GM18868 (cell line): Measurements from ENCODE around the gene E4F1.

Experiments
- ATAC-seq: cut with Tn5 transposase; IDR thresholded peaks from one replicate; pipeline ENCODE4 v1.9.1; 2021; ENCODE audit warnings: mild to moderate bottlenecking, moderate library complexity; ENCODE audit not compliant: unreplicated experiment

E4F1 gene

GRCh38 chr16:2270588-2271470 is 47.4 kb downstream of the E4F1 start:
- ATAC-seq: no peak

- no peak for ATAC-seq
Observed at GRCh38 chr16:2271848-2272461, 48.6 kb downstream of the E4F1 start.

GRCh38 chr16:2273484-2273883 is 50.1 kb downstream of the E4F1 start:
- no peak for ATAC-seq

- ATAC-seq: no peak
Observed at GRCh38 chr16:2273931-2274330, 50.5 kb downstream of the E4F1 start.

- ATAC-seq: no peak
Observed at GRCh38 chr16:2275476-2276367, 52.3 kb downstream of the E4F1 start.

- ATAC-seq: no peak
Observed at GRCh38 chr16:2276368-2277195, 53.2 kb downstream of the E4F1 start.

GRCh38 chr16:2277466-2278271 is 54.3 kb downstream of the E4F1 start:
- no peak for ATAC-seq

- ATAC-seq: no peak
Observed at GRCh38 chr16:2278272-2278608, 54.8 kb downstream of the E4F1 start.

- no peak for ATAC-seq
Observed at GRCh38 chr16:2278956-2279800, 55.8 kb downstream of the E4F1 start.

GRCh38 chr16:2280461-2280860 is 57.1 kb downstream of the E4F1 start:
- ATAC-seq: no peak

- ATAC-seq: no peak
Observed at GRCh38 chr16:2280981-2281542, 57.7 kb downstream of the E4F1 start.

GRCh38 chr16:2282262-2282661 is 58.9 kb downstream of the E4F1 start:
- no peak for ATAC-seq

GRCh38 chr16:2282866-2283555 is 59.6 kb downstream of the E4F1 start:
- ATAC-seq: no peak

GRCh38 chr16:2284001-2284770 is 60.8 kb downstream of the E4F1 start:
- ATAC-seq: no peak

- no peak for ATAC-seq
Observed at GRCh38 chr16:2284797-2285576, 61.6 kb downstream of the E4F1 start.
